Astrocyte (in vitro differentiated cells and primary cell): ENCODE results near the gene PKNOX2. TPM values are rescaled to one million over a fixed set of nuclear protein-coding genes. Genes with fewer than 3 reads are reported as not detected.

Source experiments
- DNase-seq: peaks from one replicate; pipeline ENCODE4 v3.0.0-alpha.2; 2010; ENCODE audit warnings: low read depth
- FAIRE-seq: peaks from 2 replicates; lab custom pipeline; 2011; peaks lifted over from hg19 to GRCh38; lab: Jason Lieb, UNC
- H2AFZ ChIP-seq: 2 replicates; pipeline ENCODE4 v1.6.0; 2012; ENCODE audit warnings: low read depth, low read length, inconsistent platforms
- H3K27ac ChIP-seq: 2 replicates; pipeline ENCODE4 v1.5.1; 2011; ENCODE audit warnings: low read depth, low read length, inconsistent platforms
- H3K27me3 ChIP-seq: 2 replicates; pipeline ENCODE4 v1.6.0; 2011; ENCODE audit warnings: low read length, inconsistent platforms; ENCODE audit not compliant: insufficient read depth
- H3K36me3 ChIP-seq: 2 replicates; pipeline ENCODE4 v1.5.1; 2011; ENCODE audit warnings: low read length, inconsistent platforms; ENCODE audit not compliant: insufficient read depth
- H3K4me1 ChIP-seq: 2 replicates; pipeline ENCODE4 v1.5.1; 2011; ENCODE audit warnings: low read length, inconsistent platforms; ENCODE audit not compliant: insufficient read depth
- H3K4me2 ChIP-seq: 2 replicates; pipeline ENCODE4 v1.6.0; 2012; ENCODE audit warnings: low read length, inconsistent platforms
- H3K4me3 ChIP-seq: 2 replicates; pipeline ENCODE4 v1.5.1; 2011; ENCODE audit warnings: low read depth, mild to moderate bottlenecking, low read length, inconsistent platforms; ENCODE audit not compliant: insufficient read depth
- H3K79me2 ChIP-seq: 2 replicates; pipeline ENCODE4 v1.6.0; 2012; ENCODE audit warnings: mild to moderate bottlenecking, low read length, inconsistent platforms; ENCODE audit not compliant: insufficient read depth
- H3K9ac ChIP-seq: 2 replicates; pipeline ENCODE4 v1.6.0; 2012; ENCODE audit warnings: mild to moderate bottlenecking, low read length, inconsistent platforms
- H3K9me3 ChIP-seq: 2 replicates; pipeline ENCODE4 v1.5.1; 2012; ENCODE audit warnings: low read depth, mild to moderate bottlenecking, low read length, inconsistent platforms; ENCODE audit not compliant: insufficient read depth
- H4K20me1 ChIP-seq: 2 replicates; pipeline ENCODE4 v1.6.0; 2012; ENCODE audit warnings: low read length, inconsistent platforms; ENCODE audit not compliant: insufficient read depth
- H3K27ac Mint-ChIP-seq: one replicate; pipeline ENCODE4 v1.8.0; 2021; ENCODE audit warnings: mild to moderate bottlenecking, mixed read lengths; ENCODE audit not compliant: unreplicated experiment
- H3K27me3 Mint-ChIP-seq: one replicate; pipeline ENCODE4 v1.8.0; 2021; ENCODE audit warnings: low read depth, mixed read lengths; ENCODE audit not compliant: unreplicated experiment
- H3K36me3 Mint-ChIP-seq: one replicate; pipeline ENCODE4 v1.8.0; 2021; ENCODE audit warnings: low read depth, mixed read lengths; ENCODE audit not compliant: unreplicated experiment
- H3K4me1 Mint-ChIP-seq: one replicate; pipeline ENCODE4 v1.8.0; 2021; ENCODE audit warnings: low read depth, mixed read lengths; ENCODE audit not compliant: unreplicated experiment
- H3K4me3 Mint-ChIP-seq: one replicate; pipeline ENCODE4 v1.8.0; 2021; ENCODE audit warnings: mild to moderate bottlenecking, moderate library complexity, mixed read lengths; ENCODE audit not compliant: unreplicated experiment
- H3K9me3 Mint-ChIP-seq: one replicate; pipeline ENCODE4 v1.8.0; 2021; ENCODE audit warnings: mild to moderate bottlenecking, mixed read lengths; ENCODE audit not compliant: unreplicated experiment
- CTCF ChIP-seq: IDR thresholded peaks from 2 replicates; pipeline ENCODE4 v1.5.1; 2011; ENCODE audit warnings: low read depth, mild to moderate bottlenecking, inconsistent platforms, low read length, moderate library complexity; ENCODE audit not compliant: insufficient read depth
- EZH2 ChIP-seq: IDR thresholded peaks from 2 replicates; pipeline ENCODE4 v1.6.1; 2012; ENCODE audit warnings: mild to moderate bottlenecking, low read length, inconsistent platforms; ENCODE audit not compliant: insufficient read depth
- total RNA-seq: library from RNA; stranded (reverse); gene quantifications from 2 replicates; pipeline ENCODE4 v1.2.1, GENCODE V29; 2021

PKNOX2 gene
- total RNA-seq, 1 donor from 2014 or later = 53.4 TPM

GRCh38 chr11:125414121-125414520 lies 249.6 kb downstream of the PKNOX2 start:
- H2AFZ ChIP-seq = no peak overlapping the region
- Mint-ChIP-seq H3K36me3 (peaks cover 35% of the 10 kb centered on the region), H3K27ac (no peak overlapping the region), H3K9me3 (no peaks in the 10 kb centered on the region), H3K4me3 (no peak overlapping the region), H3K4me1 (peaks cover 2% of the 10 kb centered on the region), H3K27me3 (no peaks in the 10 kb centered on the region)
- H3K9me3 ChIP-seq = no peaks in the 10 kb centered on the region
- no peaks in the 10 kb centered on the region for H3K4me1 ChIP-seq
- H3K36me3 ChIP-seq = no peaks in the 10 kb centered on the region
- H3K79me2 ChIP-seq = no peaks in the 10 kb centered on the region
- DNase-seq = no peak
- no peaks in the 10 kb centered on the region for H3K27me3 ChIP-seq
- no peak for FAIRE-seq
- H4K20me1 ChIP-seq = no peaks in the 10 kb centered on the region
- no peak overlapping the region for H3K9ac ChIP-seq
- no peak for TF ChIP-seq CTCF
- no peak for TF ChIP-seq EZH2
- no peak overlapping the region for H3K27ac ChIP-seq
- H3K4me2 ChIP-seq = no peak overlapping the region
- H3K4me3 ChIP-seq = no peak overlapping the region

- Histone ChIP-seq H3K4me3 (no peak overlapping the region), H3K79me2 (no peaks in the 10 kb centered on the region), H4K20me1 (no peaks in the 10 kb centered on the region), H3K27me3 (no peaks in the 10 kb centered on the region), H3K4me1 (no peaks in the 10 kb centered on the region), H3K4me2 (no peak overlapping the region), H3K36me3 (no peaks in the 10 kb centered on the region), H3K27ac (no peak overlapping the region), H2AFZ (no peak overlapping the region), H3K9ac (no peak overlapping the region), H3K9me3 (no peaks in the 10 kb centered on the region)
- H3K27me3 Mint-ChIP-seq = no peaks in the 10 kb centered on the region
- H3K9me3 Mint-ChIP-seq = no peaks in the 10 kb centered on the region
- FAIRE-seq = no peak
- no peak for DNase-seq
- H3K27ac Mint-ChIP-seq = no peak overlapping the region
- H3K36me3 Mint-ChIP-seq = peaks cover 34% of the 10 kb centered on the region
- no peak for TF ChIP-seq CTCF
- TF ChIP-seq EZH2 = no peak
- H3K4me3 Mint-ChIP-seq = no peak overlapping the region
- no peaks in the 10 kb centered on the region for H3K4me1 Mint-ChIP-seq
Measured at GRCh38 chr11:125416981-125417935, 252.7 kb downstream of the PKNOX2 start.

- no peak for FAIRE-seq
Measured at GRCh38 chr11:125418396-125418795, 253.8 kb downstream of the PKNOX2 start.

More at GRCh38 chr11:125418396-125418795, 253.8 kb downstream of the PKNOX2 start:
- Histone ChIP-seq H4K20me1 (no peaks in the 10 kb centered on the region), H3K4me1 (no peaks in the 10 kb centered on the region), H3K27ac (no peak overlapping the region), H3K27me3 (no peaks in the 10 kb centered on the region), H3K9me3 (no peaks in the 10 kb centered on the region), H3K4me3 (no peak overlapping the region), H3K9ac (no peak overlapping the region), H3K36me3 (no peaks in the 10 kb centered on the region), H3K4me2 (no peak overlapping the region), H2AFZ (no peak overlapping the region), H3K79me2 (no peaks in the 10 kb centered on the region)
- H3K4me3 Mint-ChIP-seq = no peak overlapping the region
- H3K27ac Mint-ChIP-seq = no peak overlapping the region
- H3K9me3 Mint-ChIP-seq = no peaks in the 10 kb centered on the region
- no peaks in the 10 kb centered on the region for H3K27me3 Mint-ChIP-seq
- H3K36me3 Mint-ChIP-seq = peaks cover 28% of the 10 kb centered on the region
- no peaks in the 10 kb centered on the region for H3K4me1 Mint-ChIP-seq
- TF ChIP-seq CTCF (no peak), EZH2 (no peak)
- DNase-seq = no peak
